ENCODE measurements around the gene CCM2L. TPM values are rescaled to one million over a fixed set of nuclear protein-coding genes. Genes with fewer than 3 reads are reported as not detected.

The CCM2L gene
- total and polyA plus RNA-seq, 10 of the 15 experiments (the other 5 are each of a cell fraction or from before 2014, with no cell fraction given) = not detected

- TF ChIP-seq E2F4 (IDR thresholded peaks at IDR 0.05; ENCODE audit: low read depth, low read length) (no peak), PKNOX1 (IDR thresholded peaks at IDR 0.05) (peak; percentile 72), RB1 (IDR thresholded peaks at IDR 0.05; ENCODE audit: borderline replicate concordance) (no peak), SREBF2 (IDR thresholded peaks at IDR 0.05; ENCODE audit: low read length) (no peak), BCL11A (IDR thresholded peaks at IDR 0.05; ENCODE audit: low read depth, low read length) (no peak), BHLHE40 (IDR thresholded peaks at IDR 0.05; ENCODE audit: borderline replicate concordance in 1 of 2, low read depth in 2 of 2, low read length in 1 of 2) (no peak; a peak in 1 of 4 replicates), PAX5 (IDR thresholded peaks at IDR 0.05; ENCODE audit: borderline replicate concordance, low read depth, low read length) (peak; percentile 54; the same call in 1 of the 2 replicates), SUPT20H (IDR thresholded peaks at IDR 0.05; ENCODE audit: borderline replicate concordance, control insufficient read depth, low read depth, low read length) (no peak), SIX5 (IDR thresholded peaks at IDR 0.05; ENCODE audit: low read depth, low read length, severe bottlenecking) (no peak), ZNF274 (IDR thresholded peaks at IDR 0.05; ENCODE audit: insufficient read depth, insufficient read length) (no peak), SRF (IDR thresholded peaks at IDR 0.05; ENCODE audit: low read depth in 2 of 2, low read length in 2 of 2) (no peak), CHD4 (IDR thresholded peaks at IDR 0.05) (no peak), ETV6 (conservative IDR thresholded peaks at IDR 0.05 in 1 of 2, IDR thresholded peaks at IDR 0.05 in 1 of 2; ENCODE audit: borderline replicate concordance in 1 of 2, low read depth in 1 of 2) (peak in 1 of 2 experiments; percentile 74; a peak in 2 of 4 replicates), ZNF592 (IDR thresholded peaks at IDR 0.05) (peak; percentile 71; the same call in 1 of the 2 replicates), YBX1 (IDR thresholded peaks at IDR 0.05) (no peak), IKZF2 (IDR thresholded peaks at IDR 0.05) (peak; percentile 69 to 82; a peak in 3 of 4 replicates), NKRF (conservative IDR thresholded peaks at IDR 0.05) (no peak), CREB1 (IDR thresholded peaks at IDR 0.05; ENCODE audit: low read depth) (no peak), RBBP5 (conservative IDR thresholded peaks at IDR 0.05) (no peak)
These were observed 52.5 kb downstream of the CCM2L start (continued) for GRCh38 chr20:32062776-32063170.
